ENCODE data around the gene IRF9. TPM values are rescaled to one million over a fixed set of nuclear protein-coding genes. Genes with fewer than 3 reads are reported as not detected.

IRF9 gene
- total RNA-seq, result 10 to 100 TPM; 44.6 to 76.0 (median 54.7) TPM

- peak; percentile 93 for DNase-seq (ENCODE audit: low spot score in 2 of 2)
- H3K4me1 ChIP-seq, result peaks cover 0 to 5% of the 10 kb centered on the region in 2 donors
- H3K4me3 ChIP-seq, result peak within 1 kb of the TSS; percentile 62 to 92 (median 71)
- H3K36me3 ChIP-seq, result peaks cover 5% of the 10 kb centered on the region
- intact Hi-C loops (cut with DNase I; ENCODE audit: low total_unique reads), result no loop called here
- H3K9me3 ChIP-seq, result no peaks in the 10 kb centered on the region
- peak; percentile 52 for TF ChIP-seq POLR2A (IDR thresholded peaks at IDR 0.05)
- peak; percentile 96 to 98 (median 98) for TF ChIP-seq CTCF (IDR thresholded peaks at IDR 0.05)
- peak; percentile 81 to 99 (median 97) for TF ChIP-seq POLR2AphosphoS5 (IDR thresholded peaks at IDR 0.05)
- H3K27me3 ChIP-seq, result no peaks in the 10 kb centered on the region
- H3K27ac ChIP-seq, result peak within 1 kb of the TSS; percentile 92 to 98
Measured at GRCh38 chr14:24160850-24161804, at the start of gene IRF9. TSS of gene IRF9 (plus strand) at chr14:24161265. CDS start at chr14:24162145, 880 bp downstream.

GRCh38 chr14:24113379-24113800 lies 47.7 kb upstream of the IRF9 start:
- Histone ChIP-seq H3K27ac (peak overlapping the region; percentile 98 to 99), H3K4me3 (peak overlapping the region; percentile 64 to 74 (median 74)), H3K9me3 (no peaks in the 10 kb centered on the region), H3K4me1 (peaks cover 4 to 17% of the 10 kb centered on the region in 2 donors), H3K36me3 (no peaks in the 10 kb centered on the region), H3K27me3 (no peaks in the 10 kb centered on the region)
- intact Hi-C loops (cut with DNase I; ENCODE audit: low total_unique reads), result no loop called here
- TF ChIP-seq POLR2AphosphoS5 (IDR thresholded peaks at IDR 0.05) (no peak), CTCF (IDR thresholded peaks at IDR 0.05) (no peak), POLR2A (IDR thresholded peaks at IDR 0.05) (no peak)
- DNase-seq (ENCODE audit: low spot score in 2 of 2), result no peak

DNA sequence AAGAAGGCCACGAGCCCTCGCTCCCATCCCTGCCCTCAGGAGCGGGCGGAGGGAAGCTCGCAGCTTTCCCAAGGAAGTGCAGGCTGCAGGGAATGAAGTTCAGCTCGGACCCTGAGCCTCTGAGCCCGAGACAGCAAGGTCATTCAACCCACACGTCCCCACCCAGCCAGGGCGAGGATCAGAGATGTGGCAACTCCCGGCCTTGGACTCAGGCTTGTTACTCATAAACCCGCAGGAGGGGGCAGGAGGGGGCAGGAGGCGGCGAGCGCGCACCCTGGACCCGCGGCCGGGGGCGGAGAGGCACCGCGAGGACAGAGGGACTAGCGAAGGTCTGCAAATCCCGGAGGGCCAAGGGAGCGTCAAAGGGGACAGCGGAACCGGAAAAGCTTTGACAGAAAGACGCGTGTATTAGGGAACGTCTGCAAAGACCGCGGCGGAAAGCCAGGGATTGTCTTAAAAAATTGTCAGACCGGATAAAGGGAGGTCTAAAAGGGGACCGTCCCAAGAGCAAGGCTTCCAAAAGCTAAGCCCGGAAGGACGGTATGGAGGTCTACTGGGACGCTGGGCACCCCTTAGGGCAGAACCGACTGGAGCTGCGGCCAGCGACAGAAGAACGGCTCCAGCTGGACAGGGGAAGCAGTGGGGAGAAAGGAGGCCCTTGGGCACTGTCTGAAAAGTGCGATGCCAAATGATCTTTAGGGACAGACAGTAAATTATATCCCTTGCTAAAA lies 47.1 kb upstream of the IRF9 start:
- DNase-seq (ENCODE audit: low spot score in 2 of 2), result peak; percentile 77 to 79
- H3K4me3 ChIP-seq, result peak overlapping the region; percentile 64 to 74 (median 74)
- TF ChIP-seq POLR2AphosphoS5 (IDR thresholded peaks at IDR 0.05) (peak in 2 of 3 donors; percentile 29 to 62), CTCF (IDR thresholded peaks at IDR 0.05) (no peak), POLR2A (IDR thresholded peaks at IDR 0.05) (peak; percentile 13)
- H3K27ac ChIP-seq, result peak overlapping the region; percentile 98 to 99
- peaks cover 4 to 14% of the 10 kb centered on the region in 2 donors for H3K4me1 ChIP-seq
- H3K27me3 ChIP-seq, result no peaks in the 10 kb centered on the region
- no peaks in the 10 kb centered on the region for H3K9me3 ChIP-seq
- intact Hi-C loops (cut with DNase I; ENCODE audit: low total_unique reads), result no loop called here
- H3K36me3 ChIP-seq, result no peaks in the 10 kb centered on the region

DNA sequence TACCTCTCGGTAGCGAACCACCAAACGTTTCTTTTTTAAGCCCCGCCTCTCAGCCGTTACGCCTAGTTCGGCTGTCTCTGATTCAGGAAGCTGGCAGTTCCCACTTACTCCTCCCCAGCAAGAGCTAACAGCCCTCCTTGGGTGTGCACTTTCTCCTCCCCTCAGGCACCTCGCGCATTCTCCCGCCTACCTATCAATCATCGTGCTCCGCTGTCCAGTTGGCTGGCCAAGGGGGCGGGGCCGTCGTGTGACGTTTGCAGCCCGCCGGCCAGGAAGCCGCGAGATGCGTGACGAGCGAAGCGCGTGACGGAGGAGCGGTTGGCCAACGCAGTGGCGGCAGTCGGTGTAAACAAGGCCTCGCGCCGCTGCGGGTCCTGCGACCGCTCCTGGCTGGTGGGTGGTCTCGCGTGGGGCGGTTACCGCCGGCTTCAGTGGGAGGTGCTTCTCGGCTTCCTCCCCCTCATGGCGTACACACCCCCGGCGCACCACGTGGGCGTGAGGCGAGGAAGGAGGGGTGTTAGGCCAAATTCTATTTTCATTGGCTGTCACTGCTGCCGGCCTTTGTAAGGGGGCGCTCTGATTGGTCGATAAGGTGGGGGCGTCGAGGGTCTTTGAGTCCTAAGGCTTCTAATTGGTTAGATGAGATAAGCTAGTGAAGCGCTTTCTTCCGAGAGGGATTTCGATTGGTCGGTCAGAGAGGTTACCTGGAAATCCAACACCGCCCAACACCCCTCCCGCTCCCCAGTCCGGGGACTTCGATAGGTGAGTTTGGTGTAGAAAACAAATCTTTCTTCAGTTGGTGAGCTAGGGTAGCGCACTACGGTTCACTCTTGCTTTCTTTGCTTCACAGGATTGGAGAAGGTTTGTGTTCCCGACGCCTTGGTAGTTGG lies 46.3 kb upstream of the IRF9 start, which contains the start of the genes DCAF11 and NRL:
TSS of gene DCAF11 (plus strand) at position 246 of the 890 bp plus-strand sequence. CDS start 818 bp downstream, outside the sequence.
TSS of gene NRL (minus strand) at position 418 of the 890 bp plus-strand sequence. CDS start 32,101 bp downstream, outside the sequence.
- intact Hi-C loops (cut with DNase I; ENCODE audit: low total_unique reads), result no loop called here
- Histone ChIP-seq H3K27ac (peak within 1 kb of the TSS; percentile 98 to 99), H3K9me3 (no peaks in the 10 kb centered on the region), H3K4me1 (peaks cover 4 to 13% of the 10 kb centered on the region in 2 donors), H3K27me3 (no peaks in the 10 kb centered on the region), H3K4me3 (peak within 1 kb of the TSS; percentile 64 to 74 (median 74)), H3K36me3 (no peaks in the 10 kb centered on the region)
- TF ChIP-seq POLR2AphosphoS5 (IDR thresholded peaks at IDR 0.05) (peak; percentile 92 to 98 (median 93)), CTCF (IDR thresholded peaks at IDR 0.05) (no peak), POLR2A (IDR thresholded peaks at IDR 0.05) (peak; percentile 14)
- peak; percentile 99 for DNase-seq (ENCODE audit: low spot score in 2 of 2)

Measured in breast epithelium (tissue), 4 donors.